SH-SY5Y (cell line): ENCODE measurements around the gene STXBP6.

Experiments used
- GATA2 ChIP-seq: IDR thresholded peaks from 2 replicates; pipeline ENCODE4 v1.6.1; 2011; ENCODE audit warnings: mild to moderate bottlenecking, low read depth, low read length
- GATA3 ChIP-seq: IDR thresholded peaks from 2 replicates; pipeline ENCODE4 v1.6.1; 2011; ENCODE audit warnings: low read depth, mild to moderate bottlenecking, low read length, moderate library complexity

DNA sequence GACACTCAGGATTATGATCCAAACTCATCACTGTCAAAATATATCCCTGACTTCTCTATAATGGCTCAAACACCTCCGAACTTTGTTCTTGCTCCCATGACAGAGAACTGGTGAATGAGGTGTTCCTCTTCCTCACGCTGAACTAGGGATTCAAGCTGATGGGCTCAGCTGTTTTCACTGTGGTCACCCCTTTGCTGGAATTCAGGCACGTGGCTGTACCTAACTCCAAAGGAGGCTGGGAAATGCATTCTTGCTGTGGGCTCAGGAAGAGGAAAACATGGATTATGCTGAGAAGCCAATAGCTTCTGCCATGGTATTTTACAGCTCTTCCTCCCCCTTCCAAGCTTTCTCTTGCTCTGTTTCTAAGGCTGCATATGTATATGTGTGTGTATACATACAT lies 43.9 kb downstream of the STXBP6 start:
- no peak for TF ChIP-seq GATA3
- TF ChIP-seq GATA2 = no peak
